ENCODE results near the gene TXNRD2. TPM values are rescaled to one million over a fixed set of nuclear protein-coding genes. Genes with fewer than 3 reads are reported as not detected.
"Not testable (repeated sequence)": the region's sequence is repeated elsewhere in the genome, so short reads cannot be mapped to it uniquely, and the experiment has no call there.

The TXNRD2 gene
- total RNA-seq, 1 donor from 2014 or later: 22.2 TPM

GRCh38 chr22:19937616-19938473 is 3.8 kb downstream of the TXNRD2 start:
- Mint-ChIP-seq H3K27ac (ENCODE audit: unreplicated experiment) (no peak overlapping the region), H3K9me3 (peaks cover 12% of the 10 kb centered on the region), H3K36me3 (ENCODE audit: low read depth) (peaks cover 26% of the 10 kb centered on the region), H3K4me3 (peak overlapping the region; percentile 29), H3K27me3 (ENCODE audit: low read depth) (no peaks in the 10 kb centered on the region), H3K4me1 (peaks cover 20% of the 10 kb centered on the region)
- no peak for TF ChIP-seq CTCF (conservative IDR thresholded peaks at IDR 0.05)
- DNase-seq (ENCODE audit: low read depth, low spot score): no peak

GRCh38 chr22:19936513-19936912 is 5.1 kb downstream of the TXNRD2 start:
- peaks cover 12% of the 10 kb centered on the region for H3K9me3 Mint-ChIP-seq
- H3K27ac Mint-ChIP-seq (ENCODE audit: unreplicated experiment): no peak overlapping the region
- no peaks in the 10 kb centered on the region for H3K27me3 Mint-ChIP-seq (ENCODE audit: low read depth)
- TF ChIP-seq CTCF (conservative IDR thresholded peaks at IDR 0.05): no peak
- peaks cover 26% of the 10 kb centered on the region for H3K36me3 Mint-ChIP-seq (ENCODE audit: low read depth)
- peaks cover 9% of the 10 kb centered on the region for H3K4me1 Mint-ChIP-seq
- no peak for DNase-seq (ENCODE audit: low read depth, low spot score)
- no peak overlapping the region for H3K4me3 Mint-ChIP-seq

- not testable (repeated sequence) for H3K4me1 Mint-ChIP-seq; H3K4me3 Mint-ChIP-seq; DNase-seq (ENCODE audit: low read depth, low spot score); H3K27ac Mint-ChIP-seq (ENCODE audit: unreplicated experiment); H3K27me3 Mint-ChIP-seq (ENCODE audit: low read depth)
- Mint-ChIP-seq H3K9me3 (peaks cover 12% of the 10 kb centered on the region), H3K36me3 (ENCODE audit: low read depth) (peaks cover 26% of the 10 kb centered on the region)
Observed at GRCh38 chr22:19935123-19935718, 6.4 kb downstream of the TXNRD2 start.

GRCh38 chr22:19933341-19934241 is 8.0 kb downstream of the TXNRD2 start:
- TF ChIP-seq CTCF (conservative IDR thresholded peaks at IDR 0.05): no peak
- DNase-seq (ENCODE audit: low read depth, low spot score): no peak
- Mint-ChIP-seq H3K4me1 (no peaks in the 10 kb centered on the region), H3K27me3 (ENCODE audit: low read depth) (no peaks in the 10 kb centered on the region), H3K36me3 (ENCODE audit: low read depth) (peaks cover 26% of the 10 kb centered on the region), H3K27ac (ENCODE audit: unreplicated experiment) (no peak overlapping the region), H3K9me3 (peaks cover 12% of the 10 kb centered on the region), H3K4me3 (no peak overlapping the region)

- peaks cover 22% of the 10 kb centered on the region for H3K36me3 Mint-ChIP-seq (ENCODE audit: low read depth)
- H3K4me3 Mint-ChIP-seq: no peak overlapping the region
- H3K27me3 Mint-ChIP-seq (ENCODE audit: low read depth): no peaks in the 10 kb centered on the region
- no peak for DNase-seq (ENCODE audit: low read depth, low spot score)
- H3K9me3 Mint-ChIP-seq: peaks cover 12% of the 10 kb centered on the region
- no peak for TF ChIP-seq CTCF (conservative IDR thresholded peaks at IDR 0.05)
- H3K4me1 Mint-ChIP-seq: no peaks in the 10 kb centered on the region
- H3K27ac Mint-ChIP-seq (ENCODE audit: unreplicated experiment): no peak overlapping the region
Observed at GRCh38 chr22:19932367-19933206, 9.0 kb downstream of the TXNRD2 start.
